ENCODE results near the gene AKAP7.

Gene AKAP7

DNA sequence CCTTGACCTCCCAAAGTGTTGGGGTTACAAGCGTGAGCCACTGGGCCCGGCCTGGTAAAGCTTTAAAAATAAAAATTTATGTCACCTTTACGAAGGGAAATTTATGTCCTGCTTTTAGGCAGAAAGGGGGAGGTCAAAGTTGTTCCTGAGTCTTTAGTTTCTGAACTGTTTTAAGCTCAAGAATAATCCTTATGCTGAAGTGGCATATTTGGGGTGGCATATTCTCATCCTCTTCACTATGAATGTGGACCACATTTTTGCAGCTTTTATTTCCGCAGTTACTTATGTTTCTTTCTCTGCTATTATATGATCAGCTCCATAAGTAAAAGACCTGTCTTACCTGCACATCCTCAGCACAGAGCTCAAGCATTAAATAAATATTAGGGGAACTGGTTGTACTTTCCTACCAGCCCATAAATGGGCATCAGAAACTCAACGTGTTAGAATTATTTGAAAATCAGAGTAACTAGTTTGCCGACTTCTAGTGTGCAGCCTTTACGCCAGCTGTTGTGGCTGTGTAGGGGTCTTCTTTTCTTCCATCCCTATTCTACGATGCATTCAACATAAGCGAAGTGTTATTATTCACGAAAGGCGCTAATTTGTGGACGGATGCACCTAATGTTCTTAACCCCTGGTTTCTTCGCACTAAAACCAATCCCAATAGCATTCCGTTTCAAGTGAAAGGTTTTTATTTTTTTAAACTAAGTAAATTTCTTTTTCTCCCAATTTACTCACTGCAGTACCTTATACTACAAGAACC, 867 bp upstream of the AKAP7 start:
- DNase-seq, result no peak

DNA sequence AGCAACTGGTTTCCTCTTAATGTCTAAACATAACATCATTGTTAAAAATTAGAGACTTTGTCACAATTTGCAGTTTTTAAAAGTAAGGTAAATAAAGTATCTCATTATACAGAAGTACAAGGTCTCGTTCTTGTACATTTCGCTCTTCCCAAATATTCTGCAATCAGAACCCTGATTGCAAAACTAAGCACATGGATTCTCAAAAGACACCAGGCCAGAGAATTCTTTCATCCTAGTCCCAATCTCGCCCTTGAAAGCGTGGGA, 355 bp upstream of the AKAP7 start:
- DNase-seq, result no peak

DNA sequence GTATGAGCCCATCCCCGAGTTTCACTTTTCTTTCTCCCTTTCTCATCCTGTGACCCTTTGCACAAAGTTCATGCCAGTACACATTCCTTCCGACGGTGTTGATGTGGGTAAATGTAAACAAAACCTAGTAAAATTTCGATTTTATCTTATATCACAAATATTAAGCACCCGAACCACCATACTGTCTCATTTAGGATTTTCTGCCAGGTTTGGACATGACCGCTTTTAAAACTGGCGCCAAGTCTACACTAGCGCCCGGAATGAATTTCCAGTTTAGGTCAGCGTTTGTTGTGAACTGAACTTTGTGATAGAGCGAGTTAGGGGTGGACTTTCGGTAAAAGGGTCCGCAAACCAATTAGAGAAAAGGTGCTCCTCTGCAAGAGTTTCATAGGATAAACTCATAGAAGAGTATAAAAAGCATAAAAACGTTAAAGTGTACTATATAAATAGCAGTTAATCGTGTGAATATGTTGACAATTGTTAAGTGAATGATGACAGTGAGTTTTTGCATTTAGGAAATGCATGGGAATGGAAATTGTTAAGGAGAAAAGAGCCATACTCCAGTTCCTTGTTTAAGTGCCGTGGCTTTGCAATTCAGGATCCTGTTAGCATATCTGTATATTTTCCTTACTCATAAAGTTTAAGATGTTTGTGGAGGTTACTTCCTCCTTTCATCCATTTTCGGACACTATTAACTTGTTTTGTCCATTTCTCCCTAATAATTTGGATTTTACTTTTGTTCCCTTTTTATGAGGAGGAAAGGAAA, 937 bp downstream of the AKAP7 start:
- DNase-seq, result no peak

DNA sequence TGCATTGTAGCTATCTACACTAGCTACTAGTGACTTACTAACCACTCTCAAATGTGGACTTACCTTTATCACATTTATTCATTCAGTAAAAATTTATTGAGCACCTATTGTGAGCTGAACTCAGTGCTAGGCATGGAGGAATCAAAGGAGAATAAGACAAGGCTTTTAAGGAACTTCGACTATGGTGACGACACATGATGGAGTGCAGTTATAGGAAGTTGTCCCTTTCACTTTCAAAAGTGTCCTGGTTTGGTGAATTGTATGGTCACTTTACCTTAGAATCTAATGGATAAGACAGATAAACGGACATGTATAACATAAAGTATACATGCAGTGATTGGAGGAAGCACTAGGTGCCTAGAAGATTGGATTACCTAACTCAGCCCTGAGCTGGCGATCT, 4.3 kb downstream of the AKAP7 start:
- no peak for DNase-seq

DNA sequence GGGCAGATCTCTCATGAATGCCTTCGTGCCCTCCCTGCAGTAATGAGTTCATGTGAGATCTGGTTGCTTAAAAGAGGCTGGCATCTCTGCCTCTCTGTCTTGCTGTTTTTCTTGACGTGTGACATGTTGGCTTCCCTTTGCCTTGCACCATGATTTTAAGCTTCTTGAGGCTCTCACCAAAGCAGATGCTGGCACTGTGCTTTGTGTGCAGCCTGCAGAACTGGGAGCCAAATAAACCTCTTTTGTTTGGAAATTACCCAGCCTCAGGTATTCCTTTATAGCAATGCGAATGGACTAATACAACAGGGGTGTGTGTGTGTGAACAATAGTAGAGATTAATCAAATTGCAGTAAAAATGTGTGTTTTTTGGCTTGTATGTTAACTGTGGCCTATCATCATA, 8.1 kb downstream of the AKAP7 start:
- no peak for DNase-seq

DNA sequence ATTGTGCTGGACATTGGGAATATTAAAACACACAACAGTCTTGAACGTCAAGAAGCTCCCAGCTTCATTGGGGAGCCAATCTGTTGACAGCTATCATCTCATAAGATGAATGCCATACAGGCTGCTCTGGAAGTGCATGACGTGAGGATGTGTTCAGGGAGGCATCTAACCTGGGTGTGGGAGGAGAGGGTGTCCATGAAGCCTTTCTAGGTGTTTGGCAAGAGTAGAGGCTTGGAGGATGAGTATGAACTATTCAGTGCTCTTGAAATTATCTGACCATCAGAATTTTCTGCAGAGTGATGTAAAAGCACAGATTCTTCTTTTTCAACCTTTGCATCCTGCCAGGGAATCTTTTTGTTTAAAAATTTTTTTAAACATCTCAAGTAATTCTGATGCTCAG, 11.6 kb downstream of the AKAP7 start:
- DNase-seq, result no peak

DNA sequence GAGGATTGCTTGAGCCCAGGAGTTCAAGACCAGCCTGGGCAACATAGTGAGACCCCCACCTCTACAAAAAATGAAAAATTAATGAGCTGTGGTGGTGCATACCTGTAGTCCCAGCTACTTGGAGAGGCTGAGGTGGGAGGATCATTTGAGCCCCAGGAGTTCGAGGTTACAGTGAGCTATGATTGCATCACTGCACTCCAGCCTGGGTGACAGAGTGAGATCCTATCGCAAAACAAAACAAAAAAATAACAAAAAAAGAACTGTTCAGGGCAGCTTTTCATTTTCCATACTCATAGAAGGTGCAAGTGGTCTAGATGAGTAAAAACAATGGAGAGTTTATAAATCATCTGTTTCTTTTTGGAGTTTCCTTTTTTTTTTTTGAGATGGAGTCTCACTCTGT, 21.1 kb downstream of the AKAP7 start:
- DNase-seq, result no peak

DNA sequence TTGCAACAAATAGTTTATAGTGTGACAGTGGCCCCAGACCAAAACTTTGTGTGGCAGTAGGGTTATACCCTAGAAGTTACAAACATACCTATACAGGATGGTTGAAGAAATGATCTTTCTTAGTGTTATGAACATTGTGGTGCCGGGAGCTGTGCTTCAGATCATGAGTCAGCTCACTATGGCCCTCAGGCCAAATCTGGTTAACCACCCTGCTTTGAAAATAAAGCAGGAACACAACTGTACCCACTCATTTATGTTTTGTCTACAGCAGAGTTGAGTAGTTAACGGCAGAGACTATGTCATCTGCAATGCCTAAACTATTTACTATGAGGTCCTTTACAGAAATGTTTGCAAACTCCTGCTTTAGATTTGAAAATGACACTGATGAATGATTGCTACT, 24.3 kb downstream of the AKAP7 start:
- no peak for DNase-seq

DNA sequence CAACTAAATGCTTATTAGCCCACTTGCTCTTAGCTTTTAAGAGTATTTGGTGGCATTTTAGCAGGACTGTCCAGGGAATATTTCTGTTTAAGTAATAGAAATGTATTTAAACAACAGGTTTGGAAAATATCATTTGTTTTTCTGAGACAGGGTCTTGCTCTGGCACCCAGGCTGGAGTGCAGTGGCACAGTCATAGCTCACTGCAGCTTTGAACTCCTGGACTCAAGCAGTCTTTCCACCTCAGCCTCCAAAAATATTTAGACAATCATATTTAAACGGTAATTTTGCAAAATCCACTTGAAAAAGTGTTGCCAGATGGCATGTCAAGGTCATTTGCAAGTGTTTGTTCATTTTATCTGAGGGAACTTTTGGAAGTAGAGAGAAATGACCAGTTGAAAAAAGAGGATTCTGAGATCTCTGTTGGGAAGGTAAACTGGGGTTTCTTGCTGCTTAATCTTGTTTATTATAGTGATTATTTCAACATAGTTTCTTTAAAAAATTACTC, 25.0 kb downstream of the AKAP7 start:
- DNase-seq, result no peak

DNA sequence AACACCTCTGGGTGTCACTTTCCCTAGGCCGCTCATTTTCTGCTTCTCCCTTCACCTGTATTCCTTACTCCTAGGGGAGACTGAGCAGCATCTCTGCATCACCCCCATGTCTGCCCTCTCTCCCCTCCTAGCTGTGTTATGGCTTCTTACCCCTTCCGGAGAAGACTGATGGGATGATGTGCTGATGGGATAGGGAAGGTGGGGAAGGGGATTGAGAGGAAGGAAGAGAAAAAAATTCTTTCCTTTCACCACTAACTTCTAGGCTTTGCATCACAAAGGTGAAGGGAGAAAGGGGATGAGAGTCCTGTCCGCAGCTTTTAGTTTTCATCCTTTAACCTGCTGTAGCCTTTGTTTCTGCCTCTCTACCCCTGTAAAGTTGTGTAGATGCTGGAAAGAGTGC, 26.7 kb downstream of the AKAP7 start:
- no peak for DNase-seq

DNA sequence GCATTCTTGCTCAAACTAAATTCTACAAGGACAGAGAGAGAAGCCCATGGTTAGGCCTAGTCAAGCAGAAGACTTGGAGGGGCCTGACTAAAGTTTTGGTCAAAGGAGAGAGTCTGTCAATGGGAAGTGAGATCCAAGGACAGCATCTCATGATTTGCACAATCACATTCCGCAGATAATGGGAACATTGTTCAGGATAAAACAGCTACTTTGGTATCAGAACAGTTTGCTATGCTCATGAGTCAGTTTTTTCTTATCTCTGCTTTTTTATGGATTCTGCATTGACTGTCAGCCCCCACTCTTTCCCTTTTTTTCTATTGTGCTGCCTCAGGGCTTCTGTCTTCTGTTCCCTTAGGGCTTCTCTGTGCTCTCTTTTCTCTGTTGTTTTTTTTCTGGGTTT, 28.6 kb downstream of the AKAP7 start:
- no peak for DNase-seq

DNA sequence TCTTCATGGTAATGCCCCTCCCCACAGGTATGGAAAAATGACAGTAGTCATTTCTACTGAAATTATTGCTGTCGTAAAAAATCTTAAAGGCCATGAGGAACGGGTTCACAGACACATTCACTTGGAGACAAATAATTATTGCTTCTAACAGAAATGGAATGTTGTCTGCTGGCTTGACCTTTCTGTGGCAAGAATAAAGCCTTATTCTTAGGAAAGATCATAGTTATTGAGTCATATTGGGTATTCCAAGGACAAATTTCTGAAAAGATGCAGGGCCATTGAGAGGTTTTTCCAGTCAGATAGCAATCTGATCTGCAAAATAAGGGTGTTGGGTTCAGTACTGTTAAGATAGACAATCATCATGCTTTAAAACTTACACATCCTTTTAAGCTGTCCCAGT, 29.2 kb downstream of the AKAP7 start:
- no peak for DNase-seq

DNA sequence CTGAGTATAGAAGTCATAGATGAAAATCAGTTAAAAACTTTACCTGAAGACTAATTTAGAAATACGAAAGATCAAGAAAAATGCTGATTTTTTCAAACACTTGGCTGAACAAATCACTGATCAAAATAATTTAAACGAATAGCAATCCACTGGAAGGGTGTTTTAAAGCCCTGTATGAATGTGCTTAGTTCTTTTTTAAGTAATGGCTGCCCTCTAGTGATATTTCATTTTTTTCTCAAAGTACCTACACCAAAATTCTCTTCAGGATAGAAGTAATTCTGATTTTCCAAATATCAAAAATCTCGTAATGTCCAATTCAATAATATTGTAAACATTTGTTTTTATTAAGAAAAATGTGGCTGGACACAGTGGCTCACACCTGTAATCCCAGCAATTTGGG, 32.5 kb downstream of the AKAP7 start:
- no peak for DNase-seq

DNA sequence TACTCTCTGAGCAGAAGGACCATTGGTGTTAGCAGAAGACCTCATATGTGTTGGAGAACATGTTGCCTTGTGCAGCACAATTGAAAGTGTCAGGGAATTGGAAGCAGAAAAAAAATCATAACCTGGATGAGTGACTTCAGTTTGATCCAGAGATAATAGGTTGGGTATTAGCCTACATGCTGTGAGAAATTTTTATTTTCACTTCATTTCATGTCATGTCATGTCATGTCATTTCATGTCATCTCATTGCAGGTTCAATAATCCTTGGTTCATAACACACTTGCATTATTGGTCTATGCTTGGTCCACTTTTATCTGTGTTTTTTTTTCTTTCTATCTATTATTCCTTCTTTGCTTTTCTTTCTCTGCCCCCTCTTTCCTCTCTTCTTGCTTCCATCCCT, 34.3 kb downstream of the AKAP7 start:
- DNase-seq, result no peak

DNA sequence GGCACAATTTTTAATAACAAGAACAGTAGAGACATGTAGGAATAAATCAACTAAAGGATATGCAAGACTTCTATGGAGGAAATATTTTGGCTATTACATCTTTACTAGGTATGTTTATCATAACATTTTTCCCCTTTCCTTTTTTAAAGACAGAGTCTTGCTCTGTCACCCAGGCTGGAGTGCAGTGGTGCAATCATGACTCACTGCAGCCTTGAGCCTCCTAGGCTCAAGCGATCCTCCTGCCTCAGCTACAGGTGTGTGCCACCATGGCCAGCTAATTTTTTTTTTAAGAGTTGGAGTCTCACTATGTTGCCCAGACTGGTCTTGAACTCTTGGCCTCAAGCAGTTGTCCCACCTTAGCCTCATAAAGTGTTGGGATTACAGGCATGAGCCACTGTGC, 37.0 kb downstream of the AKAP7 start:
- no peak for DNase-seq

DNA sequence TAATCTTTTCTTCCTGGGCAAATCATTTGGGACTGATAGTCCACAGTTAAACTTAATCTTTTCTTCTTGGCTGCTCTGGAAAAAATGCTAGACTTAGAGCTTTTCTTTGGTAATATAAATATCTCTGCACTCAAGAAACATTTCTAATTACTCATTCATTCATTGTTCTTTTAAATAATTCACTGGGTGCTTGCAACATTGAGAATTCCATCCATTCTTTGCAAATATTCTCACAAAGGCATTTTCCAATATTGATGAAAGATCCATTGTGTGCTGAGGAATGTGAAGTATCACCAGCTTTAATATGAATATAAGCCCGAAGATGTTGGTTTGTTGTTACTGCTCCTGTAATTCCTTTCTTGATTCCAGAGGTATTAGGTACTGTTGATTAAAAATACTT, 38.4 kb downstream of the AKAP7 start:
- no peak for DNase-seq

DNA sequence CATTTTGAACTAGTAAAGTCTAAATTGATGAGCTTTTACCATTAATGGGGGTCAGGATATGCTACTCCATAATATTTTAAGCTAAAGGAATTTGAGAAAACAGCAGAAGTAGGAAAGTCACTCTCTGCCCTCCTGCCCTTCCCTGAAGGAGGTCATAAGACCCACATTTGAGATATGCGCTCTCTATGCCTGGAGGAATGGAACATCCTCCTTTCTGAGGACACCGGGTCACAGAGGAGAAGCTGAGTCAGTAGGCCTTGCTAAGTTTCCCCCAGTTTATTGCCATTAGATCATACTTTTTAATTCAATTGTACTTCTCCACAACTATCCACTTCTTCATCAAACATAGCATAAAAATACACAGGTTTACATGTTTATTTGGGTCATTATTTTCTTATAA, 40.3 kb downstream of the AKAP7 start:
- no peak for DNase-seq

DNA sequence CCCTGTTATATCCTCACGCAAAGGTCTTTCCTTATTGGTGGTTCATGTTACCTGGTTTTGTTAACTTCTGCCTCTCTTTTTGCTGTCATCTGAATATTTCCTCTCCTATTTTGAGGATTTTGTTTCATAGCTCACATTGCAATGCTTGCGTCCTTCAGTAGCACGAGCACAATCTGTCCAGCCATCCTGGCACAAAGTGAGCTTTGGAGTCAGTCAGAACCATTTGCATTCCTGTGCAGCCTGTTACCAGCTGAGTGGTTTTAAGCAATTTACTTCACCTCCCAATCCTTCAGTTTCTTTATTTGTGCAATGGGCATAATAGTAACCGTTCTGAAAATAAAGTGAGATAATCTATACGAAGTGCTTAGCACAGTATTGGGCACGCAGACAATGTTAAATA, 42.7 kb downstream of the AKAP7 start:
- DNase-seq, result no peak

DNA sequence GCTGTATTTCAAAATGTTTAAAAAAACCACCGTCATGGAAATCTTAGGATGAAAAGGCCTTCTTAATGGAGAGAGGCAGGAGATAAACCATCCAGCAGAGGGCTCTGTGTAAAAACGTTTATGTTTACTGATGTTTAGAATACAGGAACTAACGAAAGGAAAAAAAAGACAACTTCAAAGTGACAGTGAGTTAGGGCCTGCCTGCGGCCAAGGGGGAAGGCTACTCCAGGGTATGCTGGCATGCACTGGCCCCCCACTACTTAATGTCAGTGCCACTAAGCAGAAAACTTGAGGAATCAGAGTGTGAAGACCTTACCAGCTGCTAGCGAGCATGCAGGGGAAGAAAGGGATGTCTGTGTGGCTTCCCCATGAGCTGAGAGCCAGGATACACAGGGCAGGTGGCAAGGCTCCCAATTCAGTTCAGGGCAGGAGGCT, 47.7 kb downstream of the AKAP7 start:
- no peak for DNase-seq

DNA sequence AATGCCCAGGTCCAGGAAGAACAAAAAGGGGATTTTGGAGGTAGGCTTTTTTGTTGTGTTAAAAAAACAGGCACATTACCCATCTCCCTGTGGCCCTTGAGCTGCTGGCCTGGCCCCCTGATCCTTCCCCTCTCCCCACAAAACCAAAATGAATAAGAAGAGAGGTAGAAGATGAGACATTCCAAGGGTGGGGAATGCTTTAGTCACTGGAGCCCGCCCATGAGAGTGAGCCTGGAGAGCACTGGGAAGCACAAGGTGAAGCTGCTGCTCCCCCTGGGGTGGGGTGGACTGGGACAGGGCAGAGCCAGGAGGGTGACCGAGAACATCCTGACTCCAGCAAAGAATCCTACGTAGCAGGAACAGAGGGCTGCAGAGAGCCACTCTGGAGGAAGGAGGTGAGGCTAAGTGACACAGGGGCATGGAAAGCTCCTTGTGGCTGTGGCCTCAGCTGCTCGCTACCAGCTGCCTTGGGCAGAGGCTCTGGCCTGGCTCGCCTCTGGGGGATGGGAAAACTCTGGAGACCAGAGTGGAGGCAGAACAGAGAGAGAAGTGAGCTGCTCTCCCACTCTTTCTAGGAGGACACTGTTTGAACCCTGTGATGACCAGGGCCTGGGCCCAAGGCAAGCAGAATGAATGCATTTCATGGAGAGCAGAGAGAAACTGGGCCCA, 48.3 kb downstream of the AKAP7 start:
- DNase-seq, result no peak

DNA sequence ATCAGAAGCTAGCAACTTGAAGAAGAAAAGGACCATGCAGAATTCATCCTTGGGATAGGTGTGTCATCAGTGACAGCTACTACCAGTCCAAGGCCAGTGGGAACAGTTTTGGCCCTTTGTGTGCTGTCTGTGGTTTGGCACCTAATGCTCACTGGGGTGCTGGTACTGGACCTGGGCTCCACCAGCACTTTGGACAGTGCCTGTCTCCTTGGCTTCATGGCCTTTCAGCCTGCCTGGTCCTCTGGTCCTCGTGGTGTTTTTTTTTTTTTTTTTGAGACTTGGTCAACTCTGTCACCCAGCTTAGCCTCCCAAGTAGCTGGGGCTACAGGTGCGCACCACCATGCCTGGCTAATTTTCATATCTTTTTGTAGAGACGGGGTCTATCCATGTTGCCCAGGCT, 56.3 kb downstream of the AKAP7 start:
- no peak for DNase-seq

DNA sequence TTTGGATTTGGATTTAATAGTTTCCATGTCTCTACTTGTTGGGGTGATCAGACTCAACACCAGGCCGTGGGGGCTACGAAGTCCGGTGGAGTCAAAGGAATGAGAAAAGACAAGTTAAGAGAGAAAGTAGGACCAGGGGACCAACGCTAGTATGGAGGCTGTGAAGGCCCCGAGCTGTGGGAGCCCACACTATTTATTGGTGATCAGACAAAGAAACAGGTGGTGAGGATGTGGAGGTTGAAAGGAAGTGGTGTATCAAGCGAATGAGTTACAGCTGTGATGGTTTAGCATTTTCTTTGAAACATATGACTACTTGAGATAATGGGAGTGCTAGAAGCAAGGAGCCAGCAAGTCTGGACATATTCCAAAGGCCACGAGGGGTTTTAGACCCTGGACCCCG, 62.4 kb downstream of the AKAP7 start:
- no peak for DNase-seq

DNA sequence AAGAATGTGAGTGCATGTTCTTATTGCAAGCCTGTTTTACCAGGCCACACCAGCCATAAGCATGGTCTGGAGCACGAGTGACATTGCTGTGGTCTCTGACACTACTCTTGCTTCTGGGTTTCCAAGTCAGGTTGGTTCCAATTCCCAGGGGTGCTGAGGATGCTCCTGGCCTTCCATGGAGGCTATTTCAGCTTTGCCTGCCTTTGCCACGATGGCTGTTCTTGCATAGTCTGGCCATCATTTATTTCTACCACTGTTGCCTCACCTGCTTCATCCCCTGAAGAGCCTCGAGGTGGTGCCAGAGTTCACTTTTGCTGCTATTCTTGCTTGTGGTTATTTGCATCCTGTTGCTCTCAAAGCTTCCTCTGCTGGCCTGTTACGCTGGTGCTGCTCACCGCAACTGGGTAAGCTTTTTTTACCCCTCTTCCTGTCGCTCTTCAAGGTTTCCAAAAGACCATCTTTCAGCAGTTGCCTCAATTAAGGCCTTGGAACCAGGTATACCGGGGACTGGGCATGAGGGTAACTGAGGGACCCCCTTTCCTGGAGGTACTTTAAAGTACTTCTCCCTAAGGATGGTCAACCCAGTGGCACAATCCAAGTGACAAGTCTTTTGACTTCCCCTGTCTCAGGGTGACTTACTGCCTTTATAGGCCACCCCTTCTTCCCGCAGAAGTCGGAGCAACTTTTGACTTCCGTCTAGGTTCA, 64.5 kb downstream of the AKAP7 start:
- DNase-seq, result peak; percentile 6
